HepG2 (cell line): ENCODE results near the gene INO80B. TPM values are rescaled to one million over a fixed set of nuclear protein-coding genes. Genes with fewer than 3 reads are reported as not detected.

Experiments used
- ATF4 ChIP-seq, 2 experiments: fragments of 450-650 bp in 1 of 2; sonication (generic) in 1 of 2; formaldehyde crosslinking; IDR thresholded peaks; 2 replicates each; pipeline versions ENCODE4 v1.5.0 to v1.8.0; 2020 to 2022; ENCODE audit warnings: mild to moderate bottlenecking in 1 of 2, missing genetic modification reagents in 1 of 2
- BCL6 ChIP-seq: IDR thresholded peaks from 2 replicates; pipeline ENCODE4 v1.6.1; 2016; ENCODE audit warnings: missing genetic modification reagents, missing compliant biosample characterization
- CBFB ChIP-seq: sonication (generic); formaldehyde crosslinking; IDR thresholded peaks from 2 replicates; pipeline ENCODE4 v1.4.0; 2020; ENCODE audit warnings: missing genetic modification reagents
- CHD2 ChIP-seq: IDR thresholded peaks from 2 replicates; pipeline ENCODE4 v1.6.1; 2011; ENCODE audit warnings: low read depth, low read length, improper control_type of control experiment
- ELK4 ChIP-seq: sonication (generic); formaldehyde crosslinking; IDR thresholded peaks from 2 replicates; pipeline ENCODE4 v1.9.0; 2021; ENCODE audit warnings: missing genetic modification reagents, borderline replicate concordance
- HOXA5 ChIP-seq: sonication (generic); formaldehyde crosslinking; IDR thresholded peaks from 2 replicates; pipeline ENCODE4 v1.4.0; 2020; ENCODE audit warnings: missing genetic modification reagents
- MEIS2 ChIP-seq: sonication (generic); formaldehyde crosslinking; IDR thresholded peaks from 2 replicates; pipeline ENCODE4 v1.9.0; 2021; ENCODE audit warnings: mild to moderate bottlenecking, missing genetic modification reagents
- MTA1 ChIP-seq: sonication (generic); formaldehyde crosslinking; IDR thresholded peaks from 2 replicates; pipeline ENCODE4 v1.4.0; 2020; ENCODE audit warnings: missing genetic modification reagents, mild to moderate bottlenecking, borderline replicate concordance
- NFIB ChIP-seq: sonication (generic); formaldehyde crosslinking; IDR thresholded peaks from 2 replicates; pipeline ENCODE4 v1.9.0; 2021; ENCODE audit warnings: missing genetic modification reagents, mild to moderate bottlenecking, borderline replicate concordance
- PATZ1 ChIP-seq: sonication (generic); formaldehyde crosslinking; IDR thresholded peaks from 2 replicates; pipeline ENCODE4 v1.4.0; 2020; ENCODE audit warnings: missing genetic modification reagents
- SAFB2 ChIP-seq: sonication (generic); formaldehyde crosslinking; IDR thresholded peaks from 2 replicates; pipeline ENCODE4 v1.5.1; 2020; ENCODE audit warnings: missing genetic modification reagents, low read depth, mild to moderate bottlenecking, borderline replicate concordance
- SKI ChIP-seq: fragments of 450-650 bp; IDR thresholded peaks from one replicate; pipeline ENCODE4 v1.6.1; 2018; ENCODE audit warnings: mild to moderate bottlenecking; ENCODE audit not compliant: partially characterized antibody
- ZFP41 ChIP-seq: sonication (generic); formaldehyde crosslinking; IDR thresholded peaks from 2 replicates; pipeline ENCODE4 v1.4.0; 2020; ENCODE audit warnings: mild to moderate bottlenecking, missing genetic modification reagents, borderline replicate concordance
- ZNF253 ChIP-seq: sonication (generic); formaldehyde crosslinking; IDR thresholded peaks from 2 replicates; pipeline ENCODE4 v1.8.0; 2022; ENCODE audit warnings: mild to moderate bottlenecking, missing genetic modification reagents, borderline replicate concordance
- ZNF30 ChIP-seq: sonication (generic); formaldehyde crosslinking; IDR thresholded peaks from 2 replicates; pipeline ENCODE4 v1.5.0; 2020; ENCODE audit warnings: mild to moderate bottlenecking, missing genetic modification reagents
- ZNF354B ChIP-seq: sonication (generic); formaldehyde crosslinking; IDR thresholded peaks from 2 replicates; pipeline ENCODE4 v1.8.0; 2022; ENCODE audit warnings: mild to moderate bottlenecking, missing genetic modification reagents
- ZNF367 ChIP-seq: sonication (generic); formaldehyde crosslinking; IDR thresholded peaks from 2 replicates; pipeline ENCODE4 v1.4.0; 2020; ENCODE audit warnings: missing genetic modification reagents, borderline replicate concordance
- ZNF558 ChIP-seq: sonication (generic); formaldehyde crosslinking; IDR thresholded peaks from 2 replicates; pipeline ENCODE4 v1.9.0; 2022; ENCODE audit warnings: mild to moderate bottlenecking, missing genetic modification reagents, borderline replicate concordance
- ZNF570 ChIP-seq: sonication (generic); formaldehyde crosslinking; IDR thresholded peaks from 2 replicates; pipeline ENCODE4 v1.4.0; 2020; ENCODE audit warnings: mild to moderate bottlenecking, missing genetic modification reagents, borderline replicate concordance
- ZNF841 ChIP-seq: sonication (generic); formaldehyde crosslinking; IDR thresholded peaks from 2 replicates; pipeline ENCODE4 v1.8.1; 2023; ENCODE audit warnings: missing genetic modification reagents, borderline replicate concordance
- polyA plus RNA-seq, 8 experiments: library from polyadenylated mRNA; depleted of rRNA in 3 of 8; stranded (reverse) in 7 of 8; unstranded in 1 of 8; fragments of >200 nt; fragmentation: Illumina TruSeq in 4 of 8; extraction: Trizol in 4 of 8; gene quantifications; 2 replicates each; pipeline versions ENCODE4 v1.2.1 to v1.2.3, GENCODE V29; 2011 to 2016; ENCODE audit warnings: low read depth in 4 of 8, missing spikeins in 1 of 8, mixed read lengths in 1 of 8; ENCODE audit not compliant: insufficient read depth in 1 of 8
- total RNA-seq, 5 experiments: library from RNA; depleted of rRNA; stranded (reverse); fragments of >200 nt; fragmentation: Illumina TruSeq; extraction: Trizol; gene quantifications; 2 replicates each; pipeline ENCODE4 v1.2.3, GENCODE V29; 2016; ENCODE audit warnings: low read depth in 1 of 5

INO80B gene
- total and polyA plus RNA-seq, 2 of the 13 experiments (the other 11 are each of a cell fraction or from before 2014, with no cell fraction given) = 6.2 to 14.5 TPM

- TF ChIP-seq ZNF30 (CRISPR knock-in tag) = peak; percentile 92; the same call in 1 of the 2 replicates
- TF ChIP-seq HOXA5 (CRISPR knock-in tag) = peak; percentile 96
- no peak for TF ChIP-seq ZNF841 (CRISPR knock-in tag)
- TF ChIP-seq PATZ1 (CRISPR knock-in tag) = peak; percentile 56; the same call in 1 of the 2 replicates
- peak; percentile 87; the same call in 1 of the 2 replicates for TF ChIP-seq ZNF367 (CRISPR knock-in tag)
- TF ChIP-seq ZNF558 = peak; percentile 80
- no peak; the same call in 1 of the 2 replicates for TF ChIP-seq ELK4
- TF ChIP-seq SAFB2 (CRISPR knock-in tag) = peak; percentile 100
- TF ChIP-seq MEIS2 (CRISPR knock-in tag) = peak; percentile 96
- TF ChIP-seq CBFB (CRISPR knock-in tag) = peak; percentile 96
- peak; percentile 82; the same call in 1 of the 2 replicates for TF ChIP-seq ZNF253 (CRISPR knock-in tag)
- TF ChIP-seq ZFP41 (CRISPR knock-in tag) = peak; percentile 96; the same call in 1 of the 2 replicates
- TF ChIP-seq SKI = no peak
- TF ChIP-seq ZNF354B (CRISPR knock-in tag) = peak; percentile 57; the same call in 1 of the 2 replicates
- 0 out of 2 replicates have a peak, but pooled peaks have one; percentile 95 for TF ChIP-seq ZNF570 (CRISPR knock-in tag)
- TF ChIP-seq NFIB = no peak
- TF ChIP-seq MTA1 = peak; percentile 91
- peak in 1 of 2 experiments; percentile 84; a peak in 2 of 4 replicates for TF ChIP-seq ATF4 (CRISPR knock-in tag; IDR thresholded peaks at IDR 0.05)
- TF ChIP-seq CHD2 = 0 out of 2 replicates have a peak, but pooled peaks have one; percentile 62
- TF ChIP-seq BCL6 = peak; percentile 64
These were observed 17.4 kb downstream of the INO80B start, which contains the start of gene MRPL53 (continued) for GRCh38 chr2:74472086-74472944.
